ENCODE data around the gene COL24A1. TPM values are rescaled to one million over a fixed set of nuclear protein-coding genes. Genes with fewer than 3 reads are reported as not detected.
A peak's percentile ranks its signal among the peaks of the same experiment; 100 is the strongest.

Gene COL24A1
- total RNA-seq, 1 donor from 2014 or later = 1.1 TPM

DNA sequence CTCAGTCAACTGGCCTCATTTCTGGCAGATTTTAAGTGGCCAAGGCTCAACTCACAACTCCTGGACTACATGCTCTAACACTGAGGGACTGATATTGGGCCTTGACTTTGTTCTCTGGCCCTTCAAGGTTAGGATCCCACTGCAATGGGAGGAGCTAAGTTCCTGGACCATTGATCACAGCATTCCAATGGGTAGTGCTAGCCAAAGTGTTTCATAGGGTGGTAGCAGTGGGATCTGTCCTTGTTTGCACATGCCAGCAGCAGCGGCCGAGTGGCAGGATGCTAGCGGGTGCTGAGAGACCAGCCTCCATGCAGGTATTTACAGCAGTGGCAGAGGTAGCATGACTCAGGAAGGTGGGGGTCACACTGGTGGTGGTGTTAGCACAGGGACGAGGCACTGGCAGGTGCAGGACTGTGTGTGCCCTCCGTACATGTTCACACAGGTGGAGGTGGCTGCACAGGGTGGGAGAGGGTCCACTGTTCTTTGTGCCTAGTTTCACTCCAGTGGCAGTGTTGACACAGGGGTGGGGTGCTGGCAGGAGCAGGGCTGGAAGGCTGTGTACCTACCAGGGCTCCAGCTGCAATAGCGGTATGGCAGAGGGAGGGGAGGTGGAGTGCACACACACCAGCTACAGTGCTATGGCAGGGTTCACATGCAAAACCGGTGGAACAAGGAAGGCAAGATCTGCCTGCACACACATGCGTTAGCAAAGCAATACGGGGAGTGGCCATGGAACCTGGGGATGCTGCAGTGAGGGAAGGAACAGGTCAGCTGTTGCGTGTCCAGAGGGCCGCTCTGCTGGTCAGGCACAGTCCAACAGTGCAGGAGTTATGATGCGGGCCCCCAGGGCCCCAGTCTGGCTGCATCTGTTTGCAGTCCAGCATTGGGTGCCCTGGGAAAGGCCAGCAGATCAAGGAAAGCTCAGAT lies 51.7 kb downstream of the COL24A1 start:
- H3K27ac ChIP-seq = no peak overlapping the region
- DNase-seq (no peak), ATAC-seq (peak in 1 of 2 donors; percentile 45)
- no peak overlapping the region for H3K4me3 ChIP-seq
- intact Hi-C loops (cut with DNase I) = no loop called here
- no peaks in the 10 kb centered on the region for H3K9me3 ChIP-seq
- TF ChIP-seq, protein P1, sequence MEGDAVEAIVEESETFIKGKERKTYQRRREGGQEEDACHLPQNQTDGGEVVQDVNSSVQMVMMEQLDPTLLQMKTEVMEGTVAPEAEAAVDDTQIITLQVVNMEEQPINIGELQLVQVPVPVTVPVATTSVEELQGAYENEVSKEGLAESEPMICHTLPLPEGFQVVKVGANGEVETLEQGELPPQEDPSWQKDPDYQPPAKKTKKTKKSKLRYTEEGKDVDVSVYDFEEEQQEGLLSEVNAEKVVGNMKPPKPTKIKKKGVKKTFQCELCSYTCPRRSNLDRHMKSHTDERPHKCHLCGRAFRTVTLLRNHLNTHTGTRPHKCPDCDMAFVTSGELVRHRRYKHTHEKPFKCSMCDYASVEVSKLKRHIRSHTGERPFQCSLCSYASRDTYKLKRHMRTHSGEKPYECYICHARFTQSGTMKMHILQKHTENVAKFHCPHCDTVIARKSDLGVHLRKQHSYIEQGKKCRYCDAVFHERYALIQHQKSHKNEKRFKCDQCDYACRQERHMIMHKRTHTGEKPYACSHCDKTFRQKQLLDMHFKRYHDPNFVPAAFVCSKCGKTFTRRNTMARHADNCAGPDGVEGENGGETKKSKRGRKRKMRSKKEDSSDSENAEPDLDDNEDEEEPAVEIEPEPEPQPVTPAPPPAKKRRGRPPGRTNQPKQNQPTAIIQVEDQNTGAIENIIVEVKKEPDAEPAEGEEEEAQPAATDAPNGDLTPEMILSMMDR (IDR thresholded peaks at IDR 0.05) = no peak
- H3K4me1 ChIP-seq = no peaks in the 10 kb centered on the region
- H3K27me3 ChIP-seq (ENCODE audit: low read depth) = no peaks in the 10 kb centered on the region
- H3K36me3 ChIP-seq = no peaks in the 10 kb centered on the region

DNA sequence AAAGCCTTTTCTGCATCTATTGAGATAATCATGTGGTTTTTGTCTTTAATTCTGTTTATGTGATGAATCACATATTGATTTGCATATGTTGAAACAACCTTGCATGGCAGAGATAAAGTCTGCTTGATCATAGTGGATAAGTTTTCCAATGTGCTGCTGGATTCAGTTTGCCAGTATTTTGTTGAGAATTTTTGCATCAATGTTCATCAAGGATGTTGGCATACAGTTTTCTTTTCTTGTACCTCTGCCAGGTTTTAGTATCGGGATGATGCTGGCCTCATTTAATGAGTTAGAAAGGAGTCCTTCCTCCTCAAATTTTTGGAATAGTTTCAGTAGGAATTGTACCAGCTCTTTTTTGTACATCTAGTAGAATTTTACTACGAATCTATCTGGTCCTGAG lies 55.0 kb downstream of the COL24A1 start:
- ATAC-seq = no peak
- H3K4me3 ChIP-seq = no peak overlapping the region
- no peaks in the 10 kb centered on the region for H3K4me1 ChIP-seq
- H3K27ac ChIP-seq = no peak overlapping the region
- H3K9me3 ChIP-seq = no peaks in the 10 kb centered on the region
- DNase-seq = no peak
- intact Hi-C loops (cut with DNase I) = no loop called here
- TF ChIP-seq, protein P1 (IDR thresholded peaks at IDR 0.05) = no peak
- no peaks in the 10 kb centered on the region for H3K27me3 ChIP-seq (ENCODE audit: low read depth)
- no peaks in the 10 kb centered on the region for H3K36me3 ChIP-seq

DNA sequence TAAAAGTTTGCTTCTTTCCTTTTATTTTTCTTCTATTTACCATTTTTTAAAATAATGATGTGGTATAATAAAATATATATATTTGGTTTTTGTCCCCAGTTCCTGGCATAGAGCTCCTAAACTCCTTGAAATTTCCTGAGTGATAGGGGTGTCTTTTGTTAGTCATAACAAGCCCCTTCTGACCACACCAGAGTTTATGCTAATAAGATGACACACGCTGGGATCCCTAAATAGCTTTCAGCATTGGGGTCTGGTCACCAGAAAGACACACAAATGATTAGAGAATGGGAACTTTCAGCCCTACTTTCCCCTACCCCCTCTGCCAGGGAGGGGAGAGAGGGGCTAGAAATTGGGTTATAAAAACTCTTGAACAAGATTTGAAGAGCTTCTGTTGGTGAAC lies 56.2 kb downstream of the COL24A1 start:
- H3K4me1 ChIP-seq = no peaks in the 10 kb centered on the region
- H3K27me3 ChIP-seq (ENCODE audit: low read depth) = no peaks in the 10 kb centered on the region
- DNase-seq (no peak), ATAC-seq (no peak)
- TF ChIP-seq, protein P1 (IDR thresholded peaks at IDR 0.05) = no peak
- H3K27ac ChIP-seq = no peak overlapping the region
- no peaks in the 10 kb centered on the region for H3K36me3 ChIP-seq
- no peak overlapping the region for H3K4me3 ChIP-seq
- no peaks in the 10 kb centered on the region for H3K9me3 ChIP-seq
- intact Hi-C loops (cut with DNase I) = no loop called here

DNA sequence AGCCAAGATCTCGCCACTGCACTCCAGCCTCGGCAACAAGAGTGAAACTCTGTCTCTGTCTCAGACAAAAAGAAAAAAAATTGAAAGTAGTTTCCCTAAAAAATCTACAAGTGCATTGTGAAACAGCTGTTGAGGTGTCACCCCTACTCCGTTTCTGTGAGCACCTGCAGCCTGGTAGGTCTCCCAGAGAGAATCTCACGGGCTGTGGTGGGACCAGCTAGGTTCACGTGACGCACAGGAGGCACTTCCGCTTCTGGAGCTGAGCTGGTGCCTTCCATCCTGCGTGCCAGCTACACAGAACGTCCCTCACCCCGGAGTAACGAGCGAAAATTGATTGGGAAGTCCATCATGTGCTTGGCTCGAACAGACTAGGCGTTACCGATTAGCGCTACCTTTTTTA lies 66.8 kb downstream of the COL24A1 start:
- Histone ChIP-seq H3K9me3 (no peaks in the 10 kb centered on the region), H3K4me1 (no peaks in the 10 kb centered on the region), H3K27ac (no peak overlapping the region), H3K36me3 (no peaks in the 10 kb centered on the region), H3K4me3 (no peak overlapping the region), H3K27me3 (ENCODE audit: low read depth) (no peaks in the 10 kb centered on the region)
- no peak for DNase-seq
- intact Hi-C loops (cut with DNase I) = no loop called here
- TF ChIP-seq, protein P1 (IDR thresholded peaks at IDR 0.05) = no peak
- no peak for ATAC-seq

DNA sequence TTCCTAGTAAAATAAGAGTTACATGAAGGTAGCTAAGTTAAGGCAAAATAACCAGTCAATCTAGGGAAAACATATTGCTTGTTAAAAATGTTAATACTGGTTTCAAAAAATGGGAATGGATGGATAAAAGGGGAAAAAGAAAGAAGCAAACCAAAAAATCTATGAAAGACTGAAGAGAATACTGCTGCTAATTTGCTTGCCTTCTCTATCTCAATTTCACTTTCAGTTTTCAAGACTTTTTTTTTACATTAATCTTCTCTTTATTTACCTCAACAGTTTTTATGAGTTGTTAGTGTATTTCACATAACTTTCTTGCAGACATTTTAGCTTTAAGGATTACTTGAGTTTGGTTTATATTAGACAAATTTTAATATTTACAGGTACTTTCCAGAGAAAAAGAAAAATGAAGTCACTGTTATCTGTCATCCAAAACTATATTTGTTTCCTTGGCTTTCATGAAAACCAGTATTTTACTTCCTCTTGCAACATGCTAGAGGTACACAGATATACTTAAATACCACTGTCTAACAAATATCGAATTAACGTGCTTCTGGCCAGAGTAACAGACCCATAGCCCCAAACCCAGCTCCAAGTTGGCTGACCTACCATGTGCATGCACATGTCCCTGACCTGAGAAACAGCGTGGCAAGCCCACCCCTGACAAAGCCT lies 70.7 kb downstream of the COL24A1 start:
- intact Hi-C loops (cut with DNase I) = no loop called here
- H3K9me3 ChIP-seq = no peaks in the 10 kb centered on the region
- DNase-seq (no peak), ATAC-seq (no peak)
- H3K4me1 ChIP-seq = no peaks in the 10 kb centered on the region
- no peaks in the 10 kb centered on the region for H3K36me3 ChIP-seq
- no peak overlapping the region for H3K27ac ChIP-seq
- no peak overlapping the region for H3K4me3 ChIP-seq
- TF ChIP-seq, protein P1 (IDR thresholded peaks at IDR 0.05) = no peak
- no peaks in the 10 kb centered on the region for H3K27me3 ChIP-seq (ENCODE audit: low read depth)
